Endothelial cell of umbilical vein (primary cell): Measurements from ENCODE around the gene TMEM181. TPM values are rescaled to one million over a fixed set of nuclear protein-coding genes. Genes with fewer than 3 reads are reported as not detected.

Experiments
- BruUV-seq: library from RNA; stranded (reverse); fragments of 400-500 nt; replicated peaks from 2 replicates; lab custom pipeline; 2021; lab: Mats Ljungman, UMichigan
- CTCF ChIA-PET: fragments of 300-600, 350-600 bp; sonication (Branson Sonifier 250); formaldehyde crosslinking; loops from one replicate; lab custom pipeline; 2021; ENCODE audit warnings: antibody characterized with exemption, inconsistent platforms; lab: Charles Lee
- POLR2A ChIA-PET: fragments of 300-600, 350-600 bp; sonication (Branson Sonifier 250); formaldehyde crosslinking; loops from one replicate; lab custom pipeline; 2021; ENCODE audit warnings: antibody characterized with exemption, inconsistent platforms; lab: Charles Lee
- DNase-seq: peaks from one replicate; pipeline ENCODE4 v3.0.0-alpha.2; 2011; ENCODE audit warnings: low read depth, low spot score
- FAIRE-seq: peaks from 2 replicates; lab custom pipeline; 2011; peaks lifted over from hg19 to GRCh38; lab: Jason Lieb, UNC
- H2AFZ ChIP-seq: 2 replicates; pipeline ENCODE4 v1.6.0; 2012; ENCODE audit warnings: low read depth, low read length, control low read depth, inconsistent platforms
- H3K27ac ChIP-seq: 2 replicates; pipeline ENCODE4 v1.5.1; 2011; ENCODE audit warnings: low read depth, mild to moderate bottlenecking, control low read depth, low read length, moderate library complexity; ENCODE audit not compliant: insufficient read depth
- H3K27me3 ChIP-seq, 2 experiments: 2 replicates each; pipeline versions ENCODE4 v1.6.0 to v1.6.1; 2011; ENCODE audit warnings: low read length in 2 of 2, mixed read lengths in 1 of 2; ENCODE audit not compliant: control insufficient read depth in 2 of 2, insufficient read depth in 2 of 2
- H3K36me3 ChIP-seq, 2 experiments: 2 replicates in 1 of 2; 3 replicates in 1 of 2; pipeline ENCODE4 v1.5.1; 2011; ENCODE audit warnings: low read length in 2 of 2, mild to moderate bottlenecking in 1 of 2, moderate library complexity in 1 of 2; ENCODE audit not compliant: control insufficient read depth in 2 of 2, insufficient read depth in 2 of 2; ENCODE audit errors: extremely low read depth in 1 of 2
- H3K4me1 ChIP-seq: 3 replicates; pipeline ENCODE4 v1.5.1; 2011; ENCODE audit warnings: mild to moderate bottlenecking, low read length; ENCODE audit not compliant: control insufficient read depth, insufficient read depth; ENCODE audit errors: extremely low read depth
- H3K4me2 ChIP-seq: 2 replicates; pipeline ENCODE4 v1.6.1; 2011; ENCODE audit warnings: low read length, control low read depth, mixed read lengths; ENCODE audit not compliant: insufficient read depth
- H3K4me3 ChIP-seq, 3 experiments: fragments of 200-600 bp in 1 of 3; sonication (generic), shearing (Covaris generic) in 1 of 3; replicated peaks in 1 of 3; 2 replicates each; pipeline ENCODE4 v1.5.1; 2011 to 2016; ENCODE audit warnings: control low read depth in 3 of 3, low read length in 3 of 3, mild to moderate bottlenecking in 2 of 3, inconsistent platforms in 1 of 3, low read depth in 1 of 3, moderate library complexity in 1 of 3; ENCODE audit not compliant: insufficient read depth in 1 of 3
- H3K79me2 ChIP-seq: 2 replicates; pipeline ENCODE4 v1.6.0; 2012; ENCODE audit warnings: low read length, inconsistent platforms; ENCODE audit not compliant: control insufficient read depth, insufficient read depth
- H3K9ac ChIP-seq: replicated peaks from 2 replicates; pipeline ENCODE3; 2011; ENCODE audit warnings: low read length, control low read depth; ENCODE audit not compliant: insufficient read depth; ENCODE audit errors: extremely low read depth
- H3K9me1 ChIP-seq: replicated peaks from 3 replicates; pipeline ENCODE4 v1.6.0; 2011; ENCODE audit warnings: mild to moderate bottlenecking, low read length; ENCODE audit not compliant: control insufficient read depth, insufficient read depth; ENCODE audit errors: extremely low read depth
- H3K9me3 ChIP-seq: replicated peaks from 2 replicates; pipeline ENCODE4 v1.5.1; 2012; ENCODE audit warnings: low read length, inconsistent platforms; ENCODE audit not compliant: control insufficient read depth, insufficient read depth
- H4K20me1 ChIP-seq: replicated peaks from 2 replicates; pipeline ENCODE3; 2011; ENCODE audit warnings: mild to moderate bottlenecking, low read length; ENCODE audit not compliant: control insufficient read depth, insufficient read depth; ENCODE audit errors: extremely low read depth
- CTCF ChIP-seq, 2 donors: IDR thresholded peaks; 1 replicate in 1 of 2; 2 replicates in 1 of 2; pipeline ENCODE4 v1.5.1; 2011; ENCODE audit warnings: low read length in 2 of 2, mild to moderate bottlenecking in 2 of 2, moderate library complexity in 2 of 2, control low read depth in 1 of 2, inconsistent platforms in 1 of 2, low read depth in 1 of 2; ENCODE audit not compliant: insufficient read depth in 1 of 2; ENCODE audit errors: extremely low read depth in 1 of 2
- EZH2 ChIP-seq: IDR thresholded peaks from 2 replicates; pipeline ENCODE4 v1.6.1; 2012; ENCODE audit warnings: borderline replicate concordance, low read depth, mild to moderate bottlenecking, moderate library complexity, low read length, inconsistent platforms; ENCODE audit not compliant: severe bottlenecking
- FOS ChIP-seq: IDR thresholded peaks from 2 replicates; pipeline ENCODE4 v1.6.1; 2011; ENCODE audit warnings: mild to moderate bottlenecking, low read length, moderate library complexity, borderline replicate concordance; ENCODE audit not compliant: insufficient read depth
- GATA2 ChIP-seq: IDR thresholded peaks from 2 replicates; pipeline ENCODE4 v1.7.0; 2011; ENCODE audit warnings: low read depth, mild to moderate bottlenecking, moderate library complexity, mixed read lengths, low read length; ENCODE audit not compliant: insufficient read length, insufficient read depth
- JUN ChIP-seq: IDR thresholded peaks from 2 replicates; pipeline ENCODE4 v1.6.1; 2011; ENCODE audit warnings: borderline replicate concordance, low read depth; ENCODE audit not compliant: insufficient read length, insufficient read depth
- MAX ChIP-seq: IDR thresholded peaks from 2 replicates; pipeline ENCODE4 v1.6.1; 2011; ENCODE audit not compliant: insufficient read depth, insufficient read length
- MYC ChIP-seq: IDR thresholded peaks from one replicate; pipeline ENCODE4 v1.6.1; 2011; ENCODE audit warnings: mild to moderate bottlenecking, low read depth, low read length
- POLR2A ChIP-seq: IDR thresholded peaks from 2 replicates; pipeline ENCODE4 v1.6.1; 2012; ENCODE audit warnings: low read depth, mild to moderate bottlenecking, control low read depth, low read length
- POLR2AphosphoS5 ChIP-seq: IDR thresholded peaks from 2 replicates; pipeline ENCODE4 v1.6.1; 2012; ENCODE audit warnings: low read depth, mild to moderate bottlenecking, control low read depth, low read length, moderate library complexity; ENCODE audit not compliant: insufficient read depth
- dilution Hi-C: fragments of 300-500 bp; cut with MboI; formaldehyde crosslinking; loops from one replicate; pipeline ENCODE4 v1.15.0; 2019; ENCODE audit warnings: low sequenced_read_pairs; ENCODE audit not compliant: extremely low pct_ligation_motif_present
- intact Hi-C: fragments of 100-400 bp; cut with micrococcal nuclease; formaldehyde crosslinking; loops from one replicate; pipeline ENCODE4 v1.10.0; 2022
- polyA plus RNA-seq, 4 experiments: library from polyadenylated mRNA; depleted of rRNA in 3 of 4; stranded (reverse) in 3 of 4; unstranded in 1 of 4; fragments of >200 nt; gene quantifications; 2 replicates each; pipeline versions ENCODE4 v1.2.1 to v1.2.3, GENCODE V29; 2011 to 2012; ENCODE audit warnings: missing spikeins in 1 of 4
- total RNA-seq: library from RNA; stranded (reverse); gene quantifications from 2 replicates; pipeline ENCODE4 v1.2.3, GENCODE V29; 2021

Gene TMEM181
- total and polyA plus RNA-seq, 2 donors (not counting 3 experiments of a cell fraction or from before 2014, with no cell fraction given): 21.7 to 33.5 TPM

GRCh38 chr6:158603261-158604047 lies 43.6 kb downstream of the TMEM181 start:
- no peaks in the 10 kb centered on the region for H3K4me1 ChIP-seq
- TF ChIP-seq JUN: no peak
- BruUV-seq: no TSS peak
- DNase-seq (no peak), FAIRE-seq (no peak)
- intact Hi-C loops (no loop called here), dilution Hi-C loops (no loop called here)
- H3K9me3 ChIP-seq: no peaks in the 10 kb centered on the region
- no peak overlapping the region for H2AFZ ChIP-seq
- no peaks in the 10 kb centered on the region for H4K20me1 ChIP-seq
- CTCF ChIA-PET: interaction anchor here (0.6 to 6.5 kb wide), 10 partner anchors 8 to 532 kb away, joined by 3 to 154 read pairs (median 3); no protein-coding TSS in a partner anchor
- H3K27ac ChIP-seq: no peak overlapping the region
- H3K4me2 ChIP-seq: no peak overlapping the region
- H3K79me2 ChIP-seq: no peaks in the 10 kb centered on the region
- H3K9ac ChIP-seq: no peak overlapping the region
- no peaks in the 10 kb centered on the region for H3K27me3 ChIP-seq
- no peak overlapping the region for H3K4me3 ChIP-seq
- POLR2A ChIA-PET: no interaction called here
- H3K36me3 ChIP-seq: peaks cover 2 to 28% of the 10 kb centered on the region in 2 experiments
- no peaks in the 10 kb centered on the region for H3K9me1 ChIP-seq

GRCh38 chr6:158604048-158604406 lies 44.1 kb downstream of the TMEM181 start:
- FAIRE-seq (no peak), DNase-seq (no peak)
- H3K36me3 ChIP-seq: peaks cover 2 to 30% of the 10 kb centered on the region in 2 experiments
- H3K9me3 ChIP-seq: no peaks in the 10 kb centered on the region
- POLR2A ChIA-PET: no interaction called here
- no peak overlapping the region for H3K9ac ChIP-seq
- TF ChIP-seq POLR2A (no peak), GATA2 (no peak), POLR2AphosphoS5 (no peak), MAX (no peak), EZH2 (no peak), MYC (no peak), JUN (no peak), FOS (no peak), CTCF (IDR thresholded peaks at IDR 0.05; ENCODE audit: extremely low read depth in 1 of 2, insufficient read depth in 1 of 2, low read depth in 1 of 2, low read length in 2 of 2) (no peak)
- no peaks in the 10 kb centered on the region for H4K20me1 ChIP-seq
- intact Hi-C loops (no loop called here), dilution Hi-C loops (no loop called here)
- no peak overlapping the region for H3K4me3 ChIP-seq
- CTCF ChIA-PET: interaction anchor here (0.7 to 6.5 kb wide), 12 partner anchors 9 to 390 kb away, joined by 3 to 154 read pairs (median 4); no protein-coding TSS in a partner anchor
- H3K27me3 ChIP-seq: no peaks in the 10 kb centered on the region
- no TSS peak for BruUV-seq
- no peak overlapping the region for H3K27ac ChIP-seq
- no peaks in the 10 kb centered on the region for H3K9me1 ChIP-seq
- no peaks in the 10 kb centered on the region for H3K79me2 ChIP-seq
- no peaks in the 10 kb centered on the region for H3K4me1 ChIP-seq
- H3K4me2 ChIP-seq: no peak overlapping the region
- H2AFZ ChIP-seq: no peak overlapping the region
